22Rv1 (cell line): ENCODE data around the gene RBBP6.

Source experiments
- ZFX ChIP-seq: fragments of 450-650 bp; IDR thresholded peaks from 2 replicates; pipeline ENCODE4 v1.6.1; 2017; ENCODE audit warnings: antibody characterized with exemption, borderline replicate concordance
- TF ChIP-seq, protein P1 (sequence below): fragments of 450-650 bp; IDR thresholded peaks from 2 replicates; pipeline ENCODE4 v1.5.1; 2017; ENCODE audit warnings: mild to moderate bottlenecking

DNA sequence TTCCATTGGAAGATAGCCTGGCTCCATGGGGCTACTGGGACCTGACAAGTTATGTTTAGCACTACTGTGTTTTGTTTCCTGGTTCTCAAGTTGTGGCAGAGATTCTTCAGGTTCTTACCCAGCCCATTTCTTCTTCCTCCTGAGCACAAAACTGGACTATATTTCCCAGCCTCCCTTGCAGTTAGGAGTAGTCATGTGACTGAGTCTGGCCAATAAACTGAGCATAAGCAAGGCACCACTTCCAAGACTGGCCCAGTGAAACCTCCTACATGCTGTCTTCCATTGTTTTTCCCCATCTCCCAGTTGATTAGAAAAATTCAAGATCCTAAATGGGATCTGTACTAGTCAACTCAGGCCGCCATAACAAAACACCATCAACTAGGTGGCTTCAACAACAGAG, 28.2 kb upstream of the RBBP6 start:
- TF ChIP-seq, protein P1, sequence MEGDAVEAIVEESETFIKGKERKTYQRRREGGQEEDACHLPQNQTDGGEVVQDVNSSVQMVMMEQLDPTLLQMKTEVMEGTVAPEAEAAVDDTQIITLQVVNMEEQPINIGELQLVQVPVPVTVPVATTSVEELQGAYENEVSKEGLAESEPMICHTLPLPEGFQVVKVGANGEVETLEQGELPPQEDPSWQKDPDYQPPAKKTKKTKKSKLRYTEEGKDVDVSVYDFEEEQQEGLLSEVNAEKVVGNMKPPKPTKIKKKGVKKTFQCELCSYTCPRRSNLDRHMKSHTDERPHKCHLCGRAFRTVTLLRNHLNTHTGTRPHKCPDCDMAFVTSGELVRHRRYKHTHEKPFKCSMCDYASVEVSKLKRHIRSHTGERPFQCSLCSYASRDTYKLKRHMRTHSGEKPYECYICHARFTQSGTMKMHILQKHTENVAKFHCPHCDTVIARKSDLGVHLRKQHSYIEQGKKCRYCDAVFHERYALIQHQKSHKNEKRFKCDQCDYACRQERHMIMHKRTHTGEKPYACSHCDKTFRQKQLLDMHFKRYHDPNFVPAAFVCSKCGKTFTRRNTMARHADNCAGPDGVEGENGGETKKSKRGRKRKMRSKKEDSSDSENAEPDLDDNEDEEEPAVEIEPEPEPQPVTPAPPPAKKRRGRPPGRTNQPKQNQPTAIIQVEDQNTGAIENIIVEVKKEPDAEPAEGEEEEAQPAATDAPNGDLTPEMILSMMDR = no peak
- no peak for TF ChIP-seq ZFX
